NCI-H748 (cell line): ENCODE measurements around the gene NUP205.

Experiments used
- DNase-seq: peaks from one replicate; lab custom pipeline; 2025; ENCODE audit not compliant: unreplicated experiment; lab: John Stamatoyannopoulos, UW

The NUP205 gene

DNA sequence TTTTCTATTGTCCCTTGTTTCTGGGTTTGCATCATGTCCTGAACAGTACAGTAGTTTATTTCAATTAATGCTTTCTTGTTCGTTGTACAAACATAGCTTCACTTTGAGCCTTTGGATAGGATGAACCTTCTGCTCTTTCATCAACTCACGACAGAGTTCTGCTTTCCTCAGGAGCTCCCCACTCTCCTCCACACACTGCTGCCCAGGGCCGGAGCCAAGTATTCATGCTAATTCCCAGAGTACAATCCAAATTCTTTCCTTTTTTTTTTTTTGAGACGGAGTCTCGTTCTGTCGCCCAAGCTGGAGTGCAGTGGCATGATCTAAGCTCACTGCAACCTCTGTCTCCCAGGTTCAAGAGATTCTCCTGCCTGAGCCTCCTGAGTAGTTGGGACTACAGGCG, 7.5 kb upstream of the NUP205 start:
- no peak for DNase-seq

DNA sequence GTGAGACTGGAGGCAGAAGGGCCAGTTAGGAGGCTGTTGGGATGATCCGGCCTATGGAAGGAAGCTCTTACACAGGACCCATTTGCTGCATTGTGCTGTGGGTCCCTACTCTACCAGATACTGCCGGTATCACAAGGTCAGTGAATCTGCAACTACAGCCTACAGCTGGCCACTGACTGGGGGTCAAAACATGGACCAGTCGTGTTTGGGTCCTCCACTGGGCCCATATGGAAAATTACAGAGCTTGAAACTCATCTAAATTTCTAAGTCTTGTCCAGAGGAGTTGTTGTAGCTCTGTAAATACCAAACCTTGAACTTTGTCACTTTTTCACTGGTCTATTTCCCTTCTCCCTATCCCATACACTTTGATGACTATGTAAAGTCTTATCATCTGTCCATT, 5.6 kb upstream of the NUP205 start:
- DNase-seq, result no peak

GRCh38 chr7:135553346-135553745, 4.4 kb upstream of the NUP205 start:
- no peak for DNase-seq

- peak; percentile 81 for DNase-seq
These were observed 635 bp downstream of the NUP205 start for GRCh38 chr7:135558337-135558767.

- no peak for DNase-seq
These were observed 1.2 kb downstream of the NUP205 start for GRCh38 chr7:135558881-135559280.

GRCh38 chr7:135560631-135561030, 2.9 kb downstream of the NUP205 start:
- DNase-seq, result no peak

DNA sequence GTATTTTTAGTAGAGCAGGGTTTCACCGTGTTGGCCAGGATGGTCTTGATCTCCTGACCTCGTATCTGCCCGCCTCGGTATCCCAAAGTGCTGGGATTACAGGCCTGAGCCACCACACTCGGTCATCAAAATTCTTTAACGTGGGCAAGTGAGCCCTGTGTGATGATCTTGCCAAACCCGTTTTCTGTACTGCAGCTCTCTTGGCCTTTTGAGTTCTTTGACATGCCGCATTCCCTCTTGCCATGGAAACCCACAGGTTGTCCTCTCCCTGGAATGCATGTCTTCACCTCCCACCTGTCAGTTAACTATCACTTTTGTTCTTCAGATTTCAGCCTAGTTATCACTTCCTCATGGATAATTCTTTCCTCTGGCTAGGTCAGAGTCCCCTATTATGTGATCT, 5.0 kb downstream of the NUP205 start:
- DNase-seq, result no peak

GRCh38 chr7:135571834-135572233, 14.1 kb downstream of the NUP205 start:
- DNase-seq, result no peak

GRCh38 chr7:135573541-135573940, 15.8 kb downstream of the NUP205 start:
- DNase-seq, result no peak

GRCh38 chr7:135575296-135575695, 17.6 kb downstream of the NUP205 start:
- DNase-seq, result no peak

GRCh38 chr7:135578569-135578968, 20.9 kb downstream of the NUP205 start:
- DNase-seq, result no peak

DNA sequence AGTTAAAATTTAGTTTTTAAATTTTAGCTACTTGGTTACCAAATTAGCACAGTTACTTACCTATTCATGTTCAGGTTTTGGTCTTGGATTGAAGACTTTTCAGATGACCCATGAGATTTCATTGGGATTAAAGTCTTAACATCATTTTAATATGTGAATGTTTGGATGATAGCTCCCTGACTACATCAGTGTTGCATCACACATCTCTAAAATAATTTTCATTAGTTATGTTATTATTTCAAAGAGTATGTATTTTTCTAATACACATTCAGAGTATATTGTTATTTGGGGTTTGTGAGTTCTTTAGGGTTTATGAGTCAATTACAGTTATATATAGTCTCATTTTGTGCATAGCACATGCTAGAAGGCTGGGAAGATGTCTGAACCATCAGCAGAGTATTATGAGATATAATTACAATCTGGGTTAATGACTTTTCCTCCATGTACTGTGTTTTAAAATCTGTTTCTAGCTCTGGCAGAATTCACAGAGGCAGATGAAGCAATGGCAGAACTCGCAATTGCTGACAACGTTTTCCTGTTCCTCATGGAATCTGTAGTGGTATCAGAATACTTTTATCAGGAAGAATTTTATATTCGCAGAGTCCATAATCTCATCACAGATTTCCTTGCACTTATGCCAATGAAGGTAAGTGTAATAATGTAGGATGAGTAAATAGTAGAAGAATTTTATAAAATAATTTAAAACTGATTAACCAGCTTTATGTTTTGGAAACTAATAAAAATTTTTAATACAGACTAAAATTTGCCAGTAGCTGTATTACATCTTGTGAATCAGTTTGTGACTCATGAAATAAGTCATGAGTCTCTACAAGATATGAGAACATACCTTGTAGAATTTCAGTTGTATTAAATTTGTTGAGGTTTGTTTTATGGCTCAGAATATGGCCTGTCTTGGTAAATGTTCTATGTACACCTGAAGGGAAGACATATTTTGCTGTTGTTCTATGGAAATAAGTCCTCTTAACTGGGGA, 26.9 kb downstream of the NUP205 start:
- no peak for DNase-seq

- DNase-seq, result no peak
These were observed 39.6 kb downstream of the NUP205 start for GRCh38 chr7:135597181-135597925.

- no peak for DNase-seq
These were observed 40.2 kb downstream of the NUP205 start for GRCh38 chr7:135597926-135598305.

DNA sequence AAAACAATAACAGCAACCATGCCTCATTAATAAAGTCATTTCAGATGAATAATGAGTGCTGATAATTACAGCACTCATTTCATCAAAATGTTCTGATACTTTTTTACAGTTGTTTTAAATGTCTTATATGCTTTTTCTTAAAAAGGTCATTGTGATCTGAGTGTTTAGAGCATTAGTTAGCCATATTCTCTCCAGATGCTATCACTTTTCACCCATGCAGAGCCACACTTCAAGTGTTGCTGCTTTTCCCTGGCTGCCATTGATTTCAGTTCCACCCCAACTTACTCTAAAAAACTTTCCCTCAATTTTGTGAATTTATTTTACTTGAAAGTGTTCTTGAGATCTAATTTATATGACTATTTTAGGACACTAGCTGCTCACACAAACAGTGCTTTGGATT, 41.8 kb downstream of the NUP205 start:
- no peak for DNase-seq

- DNase-seq, result no peak
These were observed 42.5 kb downstream of the NUP205 start for GRCh38 chr7:135600226-135600625.

GRCh38 chr7:135601182-135601581, 43.5 kb downstream of the NUP205 start:
- DNase-seq, result no peak

GRCh38 chr7:135602304-135602703, 44.6 kb downstream of the NUP205 start:
- no peak for DNase-seq

DNA sequence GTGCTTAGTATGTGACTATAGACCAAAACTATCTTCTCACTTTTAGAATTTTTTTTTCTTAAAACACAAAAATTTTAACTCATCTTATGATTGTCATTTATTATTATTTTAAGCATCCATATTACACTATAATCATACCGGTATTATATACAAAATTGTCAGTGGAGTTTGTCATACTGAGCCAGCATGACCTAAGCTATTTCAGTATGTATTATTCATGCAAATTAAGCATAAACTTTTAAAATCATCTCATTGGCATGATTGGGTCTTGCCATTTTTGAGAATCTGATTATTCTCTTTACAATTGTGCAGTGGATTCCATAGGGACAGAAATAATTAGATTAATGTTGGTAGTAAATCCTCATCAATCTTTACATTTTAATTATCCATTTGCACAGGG, 58.4 kb downstream of the NUP205 start:
- DNase-seq, result no peak

- no peak for DNase-seq
These were observed 60.1 kb downstream of the NUP205 start for GRCh38 chr7:135617781-135618180.

- DNase-seq, result no peak
These were observed 60.8 kb downstream of the NUP205 start for GRCh38 chr7:135618510-135618909.

DNA sequence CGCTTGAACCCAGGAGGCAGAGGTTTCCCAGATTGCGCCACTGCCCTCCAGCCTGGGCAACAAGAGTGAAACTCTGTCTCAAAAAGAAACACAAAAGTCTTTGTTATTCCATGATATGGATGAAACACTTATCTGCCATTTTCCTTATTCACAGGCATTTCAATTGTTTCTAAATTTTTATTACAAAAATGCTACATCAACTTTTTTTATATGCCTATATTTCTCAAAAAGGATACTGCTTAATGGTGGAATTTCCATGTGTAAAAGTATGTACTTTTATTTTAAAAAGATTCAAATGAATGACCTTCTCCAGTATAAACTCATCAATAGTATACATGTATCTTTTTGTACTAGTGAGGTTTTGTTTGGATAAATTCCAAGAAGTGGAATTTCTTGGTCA, 62.7 kb downstream of the NUP205 start:
- DNase-seq, result no peak
